ENCODE data around the gene IRGC. TPM values are rescaled to one million over a fixed set of nuclear protein-coding genes. Genes with fewer than 3 reads are reported as not detected.

The IRGC gene
- total and polyA plus RNA-seq, 9 of the 15 experiments (the other 6 are each of a cell fraction or from before 2014, with no cell fraction given) = not detected

DNA sequence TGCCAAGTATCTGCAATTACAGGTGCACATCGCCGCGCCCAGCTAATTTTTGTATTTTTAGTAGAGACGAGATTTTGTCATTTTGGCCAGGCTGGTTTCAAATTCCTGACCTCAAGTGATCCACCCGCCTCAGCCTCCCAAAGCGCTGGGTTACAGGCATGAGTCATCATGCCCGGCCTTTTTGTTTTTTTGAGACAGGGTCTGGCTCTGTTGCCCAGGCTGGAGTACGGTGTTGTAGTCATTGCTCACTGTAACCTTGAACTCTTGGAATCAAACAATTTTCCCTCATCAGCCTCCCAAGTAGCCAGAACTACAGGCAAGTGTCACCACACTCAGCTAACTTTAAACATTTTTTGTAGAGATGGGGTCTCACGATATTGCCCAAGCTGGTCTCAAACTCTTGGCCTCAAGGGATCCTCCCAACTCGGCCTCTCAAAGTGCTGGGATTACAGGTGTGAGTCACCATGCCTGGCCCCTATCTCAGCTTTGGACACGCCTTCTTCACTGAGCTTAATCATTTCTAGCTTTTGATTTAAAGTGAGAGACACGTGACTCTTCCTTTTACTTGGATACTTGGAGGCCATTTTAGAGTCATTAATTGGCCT lies 4.0 kb upstream of the IRGC start (continued):
- 0 out of 2 replicates have a peak, but pooled peaks have one; percentile 24 for TF ChIP-seq DPF2 (IDR thresholded peaks at IDR 0.05)
- no peak for TF ChIP-seq HMBOX1 (IDR thresholded peaks at IDR 0.05)
- no peak for TF ChIP-seq ZSCAN32 (CRISPR knock-in tag; IDR thresholded peaks at IDR 0.05)
- no peak for TF ChIP-seq NR1H2 (CRISPR knock-in tag; IDR thresholded peaks at IDR 0.05)
- peak; percentile 65 for TF ChIP-seq ADNP (tag; IDR thresholded peaks at IDR 0.05)
- TF ChIP-seq, protein P1, sequence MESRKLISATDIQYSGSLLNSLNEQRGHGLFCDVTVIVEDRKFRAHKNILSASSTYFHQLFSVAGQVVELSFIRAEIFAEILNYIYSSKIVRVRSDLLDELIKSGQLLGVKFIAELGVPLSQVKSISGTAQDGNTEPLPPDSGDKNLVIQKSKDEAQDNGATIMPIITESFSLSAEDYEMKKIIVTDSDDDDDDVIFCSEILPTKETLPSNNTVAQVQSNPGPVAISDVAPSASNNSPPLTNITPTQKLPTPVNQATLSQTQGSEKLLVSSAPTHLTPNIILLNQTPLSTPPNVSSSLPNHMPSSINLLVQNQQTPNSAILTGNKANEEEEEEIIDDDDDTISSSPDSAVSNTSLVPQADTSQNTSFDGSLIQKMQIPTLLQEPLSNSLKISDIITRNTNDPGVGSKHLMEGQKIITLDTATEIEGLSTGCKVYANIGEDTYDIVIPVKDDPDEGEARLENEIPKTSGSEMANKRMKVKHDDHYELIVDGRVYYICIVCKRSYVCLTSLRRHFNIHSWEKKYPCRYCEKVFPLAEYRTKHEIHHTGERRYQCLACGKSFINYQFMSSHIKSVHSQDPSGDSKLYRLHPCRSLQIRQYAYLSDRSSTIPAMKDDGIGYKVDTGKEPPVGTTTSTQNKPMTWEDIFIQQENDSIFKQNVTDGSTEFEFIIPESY (CRISPR knock-in tag; IDR thresholded peaks at IDR 0.05) = no peak
- peak; percentile 51; the same call in 1 of the 2 replicates for TF ChIP-seq TOE1 (IDR thresholded peaks at IDR 0.05; ENCODE audit: borderline replicate concordance)
- TF ChIP-seq TOE1 (CRISPR knock-in tag; IDR thresholded peaks at IDR 0.05; ENCODE audit: borderline replicate concordance, low read depth) = no peak
- TF ChIP-seq ZNF23 (CRISPR knock-in tag; IDR thresholded peaks at IDR 0.05) = no peak
- TF ChIP-seq ZC3H4 (CRISPR knock-in tag; IDR thresholded peaks at IDR 0.05; ENCODE audit: borderline replicate concordance) = no peak
- TF ChIP-seq TAF7 (tag; IDR thresholded peaks at IDR 0.05) = no peak
- TF ChIP-seq ETV5 (CRISPR knock-in tag; IDR thresholded peaks at IDR 0.05; ENCODE audit: low read depth) = no peak
- TF ChIP-seq, protein P2, sequence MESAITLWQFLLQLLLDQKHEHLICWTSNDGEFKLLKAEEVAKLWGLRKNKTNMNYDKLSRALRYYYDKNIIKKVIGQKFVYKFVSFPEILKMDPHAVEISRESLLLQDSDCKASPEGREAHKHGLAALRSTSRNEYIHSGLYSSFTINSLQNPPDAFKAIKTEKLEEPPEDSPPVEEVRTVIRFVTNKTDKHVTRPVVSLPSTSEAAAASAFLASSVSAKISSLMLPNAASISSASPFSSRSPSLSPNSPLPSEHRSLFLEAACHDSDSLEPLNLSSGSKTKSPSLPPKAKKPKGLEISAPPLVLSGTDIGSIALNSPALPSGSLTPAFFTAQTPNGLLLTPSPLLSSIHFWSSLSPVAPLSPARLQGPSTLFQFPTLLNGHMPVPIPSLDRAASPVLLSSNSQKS (CRISPR knock-in tag; IDR thresholded peaks at IDR 0.05) = no peak
- TF ChIP-seq, protein P3, sequence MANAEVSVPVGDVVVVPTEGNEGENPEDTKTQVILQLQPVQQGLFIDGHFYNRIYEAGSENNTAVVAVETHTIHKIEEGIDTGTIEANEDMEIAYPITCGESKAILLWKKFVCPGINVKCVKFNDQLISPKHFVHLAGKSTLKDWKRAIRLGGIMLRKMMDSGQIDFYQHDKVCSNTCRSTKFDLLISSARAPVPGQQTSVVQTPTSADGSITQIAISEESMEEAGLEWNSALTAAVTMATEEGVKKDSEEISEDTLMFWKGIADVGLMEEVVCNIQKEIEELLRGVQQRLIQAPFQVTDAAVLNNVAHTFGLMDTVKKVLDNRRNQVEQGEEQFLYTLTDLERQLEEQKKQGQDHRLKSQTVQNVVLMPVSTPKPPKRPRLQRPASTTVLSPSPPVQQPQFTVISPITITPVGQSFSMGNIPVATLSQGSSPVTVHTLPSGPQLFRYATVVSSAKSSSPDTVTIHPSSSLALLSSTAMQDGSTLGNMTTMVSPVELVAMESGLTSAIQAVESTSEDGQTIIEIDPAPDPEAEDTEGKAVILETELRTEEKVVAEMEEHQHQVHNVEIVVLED (CRISPR knock-in tag; IDR thresholded peaks at IDR 0.05) = no peak
- TF ChIP-seq CXXC5 (CRISPR knock-in tag; IDR thresholded peaks at IDR 0.05) = no peak
- TF ChIP-seq NCOR1 (IDR thresholded peaks at IDR 0.05) = no peak
- no peak for TF ChIP-seq HMG20B (CRISPR knock-in tag; IDR thresholded peaks at IDR 0.05)
- TF ChIP-seq MTA2 (IDR thresholded peaks at IDR 0.05; ENCODE audit: low read depth) = no peak
- TF ChIP-seq HCFC1 (IDR thresholded peaks at IDR 0.05; ENCODE audit: low read depth, low read length) = no peak
- TF ChIP-seq, protein P4, sequence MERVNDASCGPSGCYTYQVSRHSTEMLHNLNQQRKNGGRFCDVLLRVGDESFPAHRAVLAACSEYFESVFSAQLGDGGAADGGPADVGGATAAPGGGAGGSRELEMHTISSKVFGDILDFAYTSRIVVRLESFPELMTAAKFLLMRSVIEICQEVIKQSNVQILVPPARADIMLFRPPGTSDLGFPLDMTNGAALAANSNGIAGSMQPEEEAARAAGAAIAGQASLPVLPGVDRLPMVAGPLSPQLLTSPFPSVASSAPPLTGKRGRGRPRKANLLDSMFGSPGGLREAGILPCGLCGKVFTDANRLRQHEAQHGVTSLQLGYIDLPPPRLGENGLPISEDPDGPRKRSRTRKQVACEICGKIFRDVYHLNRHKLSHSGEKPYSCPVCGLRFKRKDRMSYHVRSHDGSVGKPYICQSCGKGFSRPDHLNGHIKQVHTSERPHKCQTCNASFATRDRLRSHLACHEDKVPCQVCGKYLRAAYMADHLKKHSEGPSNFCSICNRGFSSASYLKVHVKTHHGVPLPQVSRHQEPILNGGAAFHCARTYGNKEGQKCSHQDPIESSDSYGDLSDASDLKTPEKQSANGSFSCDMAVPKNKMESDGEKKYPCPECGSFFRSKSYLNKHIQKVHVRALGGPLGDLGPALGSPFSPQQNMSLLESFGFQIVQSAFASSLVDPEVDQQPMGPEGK (CRISPR knock-in tag; IDR thresholded peaks at IDR 0.05; ENCODE audit: borderline replicate concordance) = no peak
- TF ChIP-seq NFE2 (IDR thresholded peaks at IDR 0.05; ENCODE audit: low read depth) = no peak
- TF ChIP-seq MTA3 (IDR thresholded peaks at IDR 0.05; ENCODE audit: borderline replicate concordance) = no peak

All from K562 (cell line).